RWPE2 (cell line): Measurements from ENCODE around the gene MAGEC2.

Experiments used
- ATAC-seq: fragments of 200-7000 bp; cut with Tn5 transposase; 3 replicates; pipeline ENCODE4 v1.9.1; 2021; ENCODE audit warnings: low read depth
- DNase-seq: peaks from one replicate; pipeline ENCODE4 v3.0.0-alpha.2; 2020; ENCODE audit warnings: low spot score
- H3K27ac ChIP-seq: fragments of 450-650 bp; 2 replicates; pipeline ENCODE4 v1.5.1; 2017; ENCODE audit warnings: mild to moderate bottlenecking; ENCODE audit not compliant: poor library complexity, severe bottlenecking
- H3K27me3 ChIP-seq: fragments of 250-450 bp; sonication (Bioruptor Pico); 2 replicates; pipeline ENCODE4 v1.5.1; 2021; ENCODE audit warnings: mild to moderate bottlenecking, moderate library complexity; ENCODE audit not compliant: insufficient read depth, poor library complexity, severe bottlenecking
- H3K36me3 ChIP-seq: fragments of 250-450 bp; sonication (Bioruptor Pico); 2 replicates; pipeline ENCODE4 v1.5.1; 2020; ENCODE audit warnings: low read depth, mild to moderate bottlenecking, moderate library complexity
- H3K4me1 ChIP-seq: fragments of 250-450 bp; sonication (Bioruptor Pico); 2 replicates; pipeline ENCODE4 v1.5.1; 2021; ENCODE audit warnings: mild to moderate bottlenecking, moderate library complexity; ENCODE audit not compliant: insufficient read depth, poor library complexity, severe bottlenecking
- H3K4me3 ChIP-seq: fragments of 250-450 bp; sonication (Bioruptor Pico); 2 replicates; pipeline ENCODE4 v1.5.1; 2021; ENCODE audit warnings: mild to moderate bottlenecking, moderate library complexity; ENCODE audit not compliant: severe bottlenecking
- H3K9me3 ChIP-seq: fragments of 250-450 bp; sonication (Bioruptor Pico); 2 replicates; pipeline ENCODE4 v1.5.1; 2021; ENCODE audit warnings: mild to moderate bottlenecking, moderate library complexity; ENCODE audit not compliant: severe bottlenecking
- TF ChIP-seq, protein P1 (sequence below): fragments of 450-650 bp; IDR thresholded peaks from one replicate; pipeline ENCODE4 v1.5.1; 2017; ENCODE audit warnings: mild to moderate bottlenecking, moderate library complexity; ENCODE audit not compliant: poor library complexity, severe bottlenecking

MAGEC2 gene

DNA sequence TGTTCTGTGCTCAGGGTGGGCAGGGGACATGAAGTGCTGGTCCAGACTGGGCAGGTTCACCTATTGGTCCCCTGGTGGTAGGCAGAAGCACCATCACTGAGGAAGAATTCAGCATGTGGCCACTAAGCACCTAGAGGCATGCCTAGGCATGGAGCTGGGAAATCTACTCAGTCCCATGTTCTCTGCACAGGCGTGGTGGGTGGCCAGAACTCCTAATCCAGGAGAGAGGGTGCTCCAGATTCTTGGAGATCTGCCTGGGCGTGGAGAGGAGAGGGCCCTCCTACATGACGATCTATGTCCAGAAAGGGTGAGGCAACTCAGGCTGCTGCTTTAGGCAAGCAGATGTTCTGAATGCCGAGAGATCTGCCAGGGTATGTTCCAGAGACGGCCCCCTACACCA, 44.6 kb upstream of the MAGEC2 start:
- H3K9me3 ChIP-seq, result no peaks in the 10 kb centered on the region
- DNase-seq (no peak), ATAC-seq (no peak)
- H3K4me3 ChIP-seq, result no peak overlapping the region
- H3K27me3 ChIP-seq, result no peaks in the 10 kb centered on the region
- no peaks in the 10 kb centered on the region for H3K36me3 ChIP-seq
- TF ChIP-seq, protein P1, sequence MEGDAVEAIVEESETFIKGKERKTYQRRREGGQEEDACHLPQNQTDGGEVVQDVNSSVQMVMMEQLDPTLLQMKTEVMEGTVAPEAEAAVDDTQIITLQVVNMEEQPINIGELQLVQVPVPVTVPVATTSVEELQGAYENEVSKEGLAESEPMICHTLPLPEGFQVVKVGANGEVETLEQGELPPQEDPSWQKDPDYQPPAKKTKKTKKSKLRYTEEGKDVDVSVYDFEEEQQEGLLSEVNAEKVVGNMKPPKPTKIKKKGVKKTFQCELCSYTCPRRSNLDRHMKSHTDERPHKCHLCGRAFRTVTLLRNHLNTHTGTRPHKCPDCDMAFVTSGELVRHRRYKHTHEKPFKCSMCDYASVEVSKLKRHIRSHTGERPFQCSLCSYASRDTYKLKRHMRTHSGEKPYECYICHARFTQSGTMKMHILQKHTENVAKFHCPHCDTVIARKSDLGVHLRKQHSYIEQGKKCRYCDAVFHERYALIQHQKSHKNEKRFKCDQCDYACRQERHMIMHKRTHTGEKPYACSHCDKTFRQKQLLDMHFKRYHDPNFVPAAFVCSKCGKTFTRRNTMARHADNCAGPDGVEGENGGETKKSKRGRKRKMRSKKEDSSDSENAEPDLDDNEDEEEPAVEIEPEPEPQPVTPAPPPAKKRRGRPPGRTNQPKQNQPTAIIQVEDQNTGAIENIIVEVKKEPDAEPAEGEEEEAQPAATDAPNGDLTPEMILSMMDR, result no peak
- H3K4me1 ChIP-seq, result no peaks in the 10 kb centered on the region
- peak overlapping the region; percentile 78 for H3K27ac ChIP-seq

DNA sequence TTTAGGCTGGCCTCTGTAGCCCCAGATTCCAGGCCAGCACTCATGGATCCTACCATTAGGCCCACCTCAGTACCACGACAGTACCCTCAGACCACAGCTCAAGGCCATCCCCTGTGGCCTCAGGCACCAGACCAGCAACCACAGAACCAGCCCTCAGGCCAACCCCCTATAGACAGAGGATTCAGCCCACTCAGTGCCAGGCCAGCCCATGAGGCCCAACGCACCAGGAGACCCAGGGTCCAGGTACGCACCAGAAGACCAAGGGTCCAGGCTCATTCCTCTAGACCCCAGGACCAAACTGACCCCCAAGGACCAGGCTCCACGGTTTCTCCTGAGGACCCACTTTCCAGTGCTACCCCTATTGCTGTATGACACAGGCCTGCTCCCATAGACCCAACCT, 39.5 kb upstream of the MAGEC2 start:
- no peak overlapping the region for H3K27ac ChIP-seq
- TF ChIP-seq, protein P1, result no peak
- DNase-seq (no peak), ATAC-seq (no peak)
- H3K36me3 ChIP-seq, result no peaks in the 10 kb centered on the region
- H3K4me3 ChIP-seq, result no peak overlapping the region
- no peaks in the 10 kb centered on the region for H3K9me3 ChIP-seq
- H3K27me3 ChIP-seq, result no peaks in the 10 kb centered on the region
- H3K4me1 ChIP-seq, result no peaks in the 10 kb centered on the region

DNA sequence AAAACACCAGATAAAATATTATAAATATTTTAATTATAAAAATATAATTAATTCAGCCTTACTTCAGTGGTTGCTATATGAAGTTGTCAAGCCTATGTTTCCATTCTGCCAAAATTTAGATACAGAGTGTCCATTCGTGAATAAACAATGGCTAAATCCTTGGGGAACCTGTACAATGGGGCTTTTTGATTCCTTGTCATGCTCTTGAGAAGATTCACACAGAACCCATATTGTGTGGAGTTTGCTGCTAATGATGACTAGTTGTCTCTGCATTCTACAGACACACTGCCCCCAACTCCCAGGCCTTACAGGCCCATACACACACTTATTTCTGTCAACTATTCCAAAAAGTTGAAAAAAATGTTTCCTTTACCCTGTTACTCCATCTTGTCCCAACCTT, 33.4 kb upstream of the MAGEC2 start:
- no peaks in the 10 kb centered on the region for H3K4me1 ChIP-seq
- DNase-seq, result no peak
- no peak overlapping the region for H3K27ac ChIP-seq
- H3K9me3 ChIP-seq, result no peaks in the 10 kb centered on the region
- TF ChIP-seq, protein P1, result no peak
- H3K4me3 ChIP-seq, result no peak overlapping the region
- no peak for ATAC-seq
- H3K27me3 ChIP-seq, result no peaks in the 10 kb centered on the region
- H3K36me3 ChIP-seq, result no peaks in the 10 kb centered on the region

DNA sequence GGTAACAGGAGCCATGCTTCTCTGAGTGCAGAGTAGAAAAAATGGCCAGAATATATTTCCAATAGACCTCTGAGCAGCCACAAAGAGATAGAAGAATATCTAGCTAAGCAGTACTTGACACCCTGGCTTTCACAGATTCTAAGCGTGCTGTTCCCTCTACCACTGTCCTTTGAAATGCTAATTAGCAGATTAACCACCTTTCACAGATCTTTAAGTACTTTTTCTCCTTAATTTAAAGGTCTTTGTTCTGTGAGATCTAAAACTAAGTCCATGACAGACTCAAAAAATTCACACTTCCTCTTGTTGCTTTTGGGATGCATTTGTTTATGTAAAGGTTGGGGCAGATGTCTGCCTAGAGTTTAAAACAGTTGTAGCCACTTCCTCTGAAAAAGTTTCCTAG, 28.3 kb upstream of the MAGEC2 start:
- Histone ChIP-seq H3K36me3 (no peaks in the 10 kb centered on the region), H3K9me3 (no peaks in the 10 kb centered on the region), H3K27me3 (no peaks in the 10 kb centered on the region), H3K4me1 (no peaks in the 10 kb centered on the region), H3K27ac (no peak overlapping the region), H3K4me3 (no peak overlapping the region)
- TF ChIP-seq, protein P1, result no peak
- ATAC-seq, result no peak
- no peak for DNase-seq

DNA sequence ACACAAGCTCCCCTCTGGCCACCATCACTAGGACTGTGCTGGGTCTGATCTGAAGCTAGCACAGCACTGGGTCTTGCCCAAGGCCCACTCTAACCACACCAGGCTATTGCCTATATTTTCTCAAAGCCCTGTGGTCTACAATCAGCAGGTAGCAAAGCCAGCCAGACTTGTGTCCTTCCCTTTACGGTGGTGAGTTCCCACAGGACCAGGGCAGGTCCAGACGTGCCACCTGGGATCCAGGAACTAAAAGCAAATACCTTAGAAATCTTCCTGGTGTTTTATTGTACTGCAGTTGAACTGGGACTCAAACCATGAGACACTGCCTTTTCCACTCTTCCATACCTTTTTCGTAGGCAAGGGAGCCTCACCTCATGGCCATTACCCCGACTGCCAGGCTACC, 9.0 kb upstream of the MAGEC2 start:
- DNase-seq (no peak), ATAC-seq (peak; percentile 49; the same call in 2 of the 3 replicates)
- Histone ChIP-seq H3K4me3 (no peak overlapping the region), H3K27me3 (no peaks in the 10 kb centered on the region), H3K27ac (no peak overlapping the region), H3K9me3 (no peaks in the 10 kb centered on the region), H3K4me1 (no peaks in the 10 kb centered on the region), H3K36me3 (no peaks in the 10 kb centered on the region)
- TF ChIP-seq, protein P1, result no peak
